ENCODE measurements around the gene WDR70. TPM values are rescaled to one million over a fixed set of nuclear protein-coding genes. Genes with fewer than 3 reads are reported as not detected.
"Not testable (repeated sequence)": the region's sequence is repeated elsewhere in the genome, so short reads cannot be mapped to it uniquely, and the experiment has no call there.

WDR70 gene
- total RNA-seq, 1 donor from 2014 or later, result 32.7 TPM

GRCh38 chr5:37568893-37569292 is 189.8 kb downstream of the WDR70 start:
- intact Hi-C loops (cut with micrococcal nuclease), result no loop called here

DNA sequence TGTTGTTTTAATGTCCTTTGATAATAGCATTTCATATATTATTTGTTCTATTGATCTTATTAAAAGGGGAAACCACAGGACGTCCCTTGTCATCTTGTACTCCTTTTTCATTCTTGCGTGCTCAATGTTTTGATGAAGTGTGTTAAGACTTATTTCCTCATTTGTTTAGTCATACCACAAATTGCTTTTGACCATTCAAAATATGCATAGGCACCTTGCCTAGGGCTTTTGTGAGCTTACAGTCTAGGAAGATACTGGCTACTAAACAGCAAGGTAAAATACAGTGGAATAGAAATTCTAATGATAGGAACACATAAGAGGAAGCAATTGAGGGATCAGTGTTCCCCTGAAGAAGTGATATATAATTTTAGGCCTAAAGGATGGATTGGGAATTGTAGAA is 190.3 kb downstream of the WDR70 start:
- intact Hi-C loops (cut with micrococcal nuclease), result no loop called here

GRCh38 chr5:37570597-37570996 is 191.5 kb downstream of the WDR70 start:
- intact Hi-C loops (cut with micrococcal nuclease), result no loop called here

DNA sequence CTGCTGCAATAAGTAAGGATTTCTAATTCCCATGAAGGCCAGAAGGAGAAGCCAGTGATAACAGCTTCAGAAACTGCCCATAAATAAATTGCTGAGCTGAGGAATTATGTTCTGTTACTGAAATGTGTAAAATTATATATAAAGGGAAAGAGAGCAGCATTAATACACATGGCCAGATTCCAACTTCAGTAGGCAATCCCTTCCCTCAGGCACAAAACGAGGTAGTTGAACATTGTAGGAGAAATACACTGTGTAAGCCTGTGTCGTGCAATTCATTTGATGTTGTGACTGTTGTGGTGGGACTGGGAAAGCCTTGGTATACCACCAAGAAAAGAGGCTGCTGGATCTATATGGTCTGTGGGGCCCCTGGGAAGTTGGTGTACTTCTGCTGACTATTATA is 192.9 kb downstream of the WDR70 start:
- intact Hi-C loops (cut with micrococcal nuclease), result no loop called here

GRCh38 chr5:37575541-37576489 is 196.7 kb downstream of the WDR70 start:
- intact Hi-C loops (cut with micrococcal nuclease), result no loop called here

DNA sequence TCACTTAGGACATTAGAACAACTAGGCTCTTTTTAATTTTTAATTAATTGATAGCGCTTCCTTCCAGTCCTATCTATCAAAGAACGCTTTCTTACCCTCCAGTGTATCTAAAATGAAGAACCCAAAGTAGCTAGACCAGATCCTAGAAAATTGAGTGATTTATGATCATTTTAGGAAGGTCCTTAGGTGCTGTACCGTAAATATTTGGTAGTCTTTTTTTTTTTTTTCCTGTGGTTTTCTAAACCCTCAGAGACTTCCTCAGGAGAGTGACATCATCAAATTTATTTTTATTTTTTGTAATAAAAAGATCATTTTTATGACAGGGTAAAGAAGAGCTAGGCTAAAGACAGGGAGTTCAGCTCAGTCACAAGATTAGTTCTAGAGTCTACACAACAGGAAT is 197.4 kb downstream of the WDR70 start:
- intact Hi-C loops (cut with micrococcal nuclease), result no loop called here

- intact Hi-C loops (cut with micrococcal nuclease), result no loop called here
These were observed 199.1 kb downstream of the WDR70 start for GRCh38 chr5:37578176-37578575.

DNA sequence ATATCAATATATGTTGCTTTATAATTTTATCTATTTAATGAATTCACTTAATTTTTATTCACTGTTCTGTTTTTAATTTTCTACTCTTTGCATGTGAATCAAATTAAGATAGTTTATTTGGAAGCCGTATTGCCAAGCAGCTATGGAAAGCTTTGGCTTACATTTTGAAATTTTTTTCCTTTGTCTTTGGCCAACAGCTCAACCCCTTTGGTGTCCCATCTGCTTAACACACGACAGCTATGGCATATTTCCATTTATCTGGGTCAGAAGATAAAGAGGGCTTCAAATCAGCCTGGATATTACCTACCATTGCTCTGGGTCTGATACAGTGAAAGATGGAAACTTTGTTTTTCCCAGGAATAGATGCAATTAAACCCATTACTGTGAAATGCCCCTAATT is 201.0 kb downstream of the WDR70 start:
- intact Hi-C loops (cut with micrococcal nuclease), result no loop called here

GRCh38 chr5:37582202-37582601 is 203.1 kb downstream of the WDR70 start:
- intact Hi-C loops (cut with micrococcal nuclease), result no loop called here

DNA sequence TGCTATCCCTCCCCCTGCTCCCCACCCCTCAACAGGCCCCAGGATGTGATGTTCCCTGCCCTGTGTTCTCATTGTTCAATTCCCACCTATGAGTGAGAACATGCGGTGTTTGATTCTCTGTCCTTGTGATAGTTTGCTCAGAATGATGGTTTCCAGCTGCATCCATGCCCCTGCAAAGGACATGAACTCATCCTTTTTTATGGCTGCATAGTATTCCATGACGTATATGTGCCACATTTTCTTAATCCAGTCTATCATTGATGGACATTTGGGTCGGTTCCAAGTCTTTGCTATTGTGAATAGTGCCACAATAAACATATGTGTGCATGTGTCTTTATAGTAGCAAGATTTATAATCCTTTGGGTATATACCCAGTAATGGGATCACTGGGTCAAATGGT is 214.2 kb downstream of the WDR70 start:
- intact Hi-C loops (cut with micrococcal nuclease), result not testable (repeated sequence)

DNA sequence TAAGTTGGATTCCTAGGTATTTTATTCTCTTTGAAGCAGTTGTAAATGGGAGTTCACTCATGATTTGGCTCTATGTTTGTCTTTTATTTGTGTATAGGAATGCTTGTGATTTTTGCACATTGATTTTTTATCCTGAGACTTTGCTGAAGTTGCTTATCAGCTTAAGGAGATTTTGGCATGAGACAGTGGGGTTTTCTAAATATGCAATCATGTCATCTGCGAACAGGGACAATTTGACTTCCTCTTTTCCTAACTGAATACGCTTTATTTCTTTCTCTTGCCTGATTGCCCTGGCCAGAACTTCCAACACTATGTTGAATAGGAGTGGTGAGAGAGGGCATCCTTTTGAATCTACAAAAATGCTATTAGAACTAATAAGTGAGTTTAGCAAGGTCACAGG is 215.7 kb downstream of the WDR70 start:
- intact Hi-C loops (cut with micrococcal nuclease), result not testable (repeated sequence)

DNA sequence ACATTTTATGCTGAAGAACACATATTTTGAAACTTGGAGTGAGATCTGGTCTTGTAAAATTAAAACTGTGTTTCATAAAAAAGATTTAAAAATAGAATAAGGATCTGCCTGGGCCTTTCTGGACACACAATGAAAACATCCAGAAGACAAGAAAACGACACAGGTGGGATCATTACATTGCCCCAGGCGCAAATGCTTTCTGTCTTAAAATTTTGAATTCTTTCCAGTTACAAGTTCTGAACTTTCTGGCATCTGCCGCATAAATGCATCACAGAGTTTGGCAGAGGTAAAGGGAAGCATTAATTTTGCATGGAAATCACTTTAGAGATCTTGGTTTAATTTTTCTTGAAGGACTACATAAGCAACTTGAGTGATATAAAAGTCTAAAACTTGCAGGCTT is 219.6 kb downstream of the WDR70 start:
- intact Hi-C loops (cut with micrococcal nuclease), result no loop called here

DNA sequence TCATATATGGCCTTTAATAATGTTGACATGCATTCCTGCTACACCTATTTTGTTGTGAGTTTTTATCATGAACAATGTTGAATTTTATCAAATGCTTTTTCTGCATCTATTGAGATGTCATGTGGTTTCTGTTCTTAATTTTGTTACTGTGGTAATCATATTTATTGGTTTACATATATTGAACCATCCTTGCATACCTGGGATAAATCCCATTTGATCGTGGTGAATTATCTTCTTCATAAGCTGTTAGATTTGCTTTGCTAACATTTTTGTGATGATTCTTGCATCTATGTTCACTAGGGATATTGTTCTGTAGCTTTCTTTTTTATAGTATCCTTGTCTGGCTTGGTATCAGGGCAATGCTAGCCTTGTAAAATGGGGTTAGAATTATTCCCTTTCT is 222.0 kb downstream of the WDR70 start:
- intact Hi-C loops (cut with micrococcal nuclease), result no loop called here

DNA sequence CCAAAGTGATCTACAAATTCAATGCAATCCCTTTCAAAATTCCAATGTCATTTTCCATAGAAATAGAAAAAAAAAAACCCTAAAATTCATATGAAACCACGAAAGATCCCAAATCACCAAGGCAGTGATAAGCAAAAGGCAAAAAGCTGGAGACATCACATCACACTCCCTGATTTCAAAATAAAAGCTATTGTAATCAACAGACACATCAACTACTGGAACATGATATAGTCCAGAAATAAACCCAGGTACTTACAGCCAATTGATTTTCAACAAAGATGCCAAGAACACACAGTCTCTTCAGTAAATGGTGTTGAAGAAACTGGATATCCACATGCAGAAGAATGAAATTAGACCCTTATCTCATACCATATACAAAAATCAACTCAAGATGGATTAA is 224.0 kb downstream of the WDR70 start:
- intact Hi-C loops (cut with micrococcal nuclease), result no loop called here

DNA sequence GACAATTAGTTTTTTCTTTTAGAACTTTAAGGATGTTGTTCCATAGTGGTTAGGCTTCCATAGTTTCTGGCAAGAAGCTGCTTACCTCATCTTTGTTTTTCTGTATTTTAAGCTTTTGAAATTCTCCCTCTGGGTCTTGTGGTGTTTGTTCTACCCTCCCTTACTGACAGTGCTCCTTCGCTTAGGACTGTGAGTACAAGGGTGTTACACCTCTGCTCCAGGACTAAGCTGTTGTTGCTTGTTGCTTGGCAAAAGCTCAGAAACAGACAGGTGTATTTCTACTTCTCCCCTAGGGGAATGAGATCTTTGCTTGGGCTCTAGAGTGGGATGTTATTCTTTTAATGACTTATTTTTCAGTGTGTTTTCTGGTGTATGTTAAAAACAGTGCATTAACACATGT is 225.2 kb downstream of the WDR70 start:
- intact Hi-C loops (cut with micrococcal nuclease), result no loop called here

- intact Hi-C loops (cut with micrococcal nuclease), result no loop called here
These were observed 227.0 kb downstream of the WDR70 start for GRCh38 chr5:37606148-37606547.

- intact Hi-C loops (cut with micrococcal nuclease), result no loop called here
These were observed 227.6 kb downstream of the WDR70 start for GRCh38 chr5:37606632-37607248.

GRCh38 chr5:37615184-37615583 is 236.1 kb downstream of the WDR70 start:
- intact Hi-C loops (cut with micrococcal nuclease), result no loop called here

GRCh38 chr5:37619353-37619752 is 240.2 kb downstream of the WDR70 start:
- intact Hi-C loops (cut with micrococcal nuclease), result no loop called here

DNA sequence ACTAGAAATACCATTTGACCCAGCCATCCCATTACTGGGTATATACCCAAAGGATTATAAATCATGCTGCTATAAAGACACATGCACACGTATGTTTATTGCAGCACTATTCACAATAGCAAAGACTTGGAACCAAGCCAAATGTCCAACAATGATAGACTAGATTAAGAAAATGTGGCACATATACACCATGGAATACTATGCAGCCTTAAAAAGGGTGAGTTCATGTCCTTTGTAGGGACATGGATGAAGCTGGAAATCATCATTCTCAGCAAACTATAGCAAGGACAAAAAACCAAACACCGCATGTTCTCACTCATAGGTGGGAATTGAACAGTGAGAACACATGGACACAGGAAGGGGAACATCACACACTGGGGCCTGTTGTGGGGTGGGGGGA is 243.2 kb downstream of the WDR70 start:
- intact Hi-C loops (cut with micrococcal nuclease), result not testable (repeated sequence)

DNA sequence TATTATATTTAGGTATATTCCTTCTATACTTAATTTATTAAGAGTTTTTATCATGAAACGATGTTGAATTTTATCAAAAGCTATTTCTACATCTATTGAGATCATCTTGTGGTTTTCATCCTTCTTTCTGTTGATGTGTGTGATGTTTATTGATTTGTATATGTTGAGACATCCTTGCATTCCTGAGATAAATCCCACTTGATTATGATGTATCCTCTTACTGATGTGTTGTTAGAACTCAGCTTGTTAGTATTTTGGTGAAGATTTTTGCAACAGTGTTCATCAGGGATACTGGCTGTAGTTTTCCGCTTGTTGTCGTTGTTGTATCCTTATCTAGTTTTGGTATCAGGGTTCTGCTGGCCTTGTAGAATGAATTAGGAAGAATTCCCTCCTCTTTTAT is 247.1 kb downstream of the WDR70 start:
- intact Hi-C loops (cut with micrococcal nuclease), result no loop called here

DNA sequence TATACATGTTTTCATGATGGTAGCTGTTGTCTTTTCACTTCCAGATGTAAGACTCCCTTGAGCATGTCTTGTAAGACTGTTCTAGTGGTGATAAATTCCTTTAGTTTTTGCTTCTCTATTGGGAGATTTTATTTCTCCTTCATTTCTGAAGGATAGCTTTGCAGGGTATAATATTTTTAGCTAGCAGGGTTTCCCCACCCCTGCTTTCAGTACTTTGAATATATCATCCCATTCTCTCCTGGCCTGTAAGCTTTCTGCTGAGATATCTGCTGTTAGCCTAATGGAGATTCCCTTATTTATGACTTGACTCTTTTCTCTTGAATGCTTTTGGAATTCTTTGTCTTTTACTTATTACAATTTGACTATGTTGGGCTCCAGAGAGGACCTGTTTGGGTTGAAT is 249.8 kb downstream of the WDR70 start:
- intact Hi-C loops (cut with micrococcal nuclease), result no loop called here

DNA sequence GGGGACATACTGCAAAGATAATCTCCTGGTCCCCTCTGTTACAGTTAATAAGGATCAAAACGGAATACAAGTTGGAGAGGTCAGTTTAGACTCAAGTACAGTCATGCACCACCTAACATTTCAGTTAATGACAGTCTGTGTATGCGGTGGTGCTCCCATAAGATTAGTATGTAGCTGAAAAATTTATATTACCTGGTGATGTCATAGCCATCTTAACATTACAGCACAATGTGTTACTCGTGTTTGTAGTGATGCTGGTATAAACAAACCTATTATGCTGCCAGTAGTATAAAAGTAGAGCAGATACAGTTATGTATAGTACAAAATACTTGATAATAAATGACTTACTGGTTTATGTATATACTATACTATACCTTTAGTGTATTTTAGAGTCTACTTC is 252.8 kb downstream of the WDR70 start:
- intact Hi-C loops (cut with micrococcal nuclease), result no loop called here
